Liver (tissue), 9 donors: ENCODE results near the gene MSH4. TPM values are rescaled to one million over a fixed set of nuclear protein-coding genes. Genes with fewer than 3 reads are reported as not detected.

Experiments used
- DNase-seq: peaks from one replicate; pipeline ENCODE4 v3.0.0-alpha.2; 2017; ENCODE audit warnings: low spot score
- H3K27ac ChIP-seq, 2 donors: one replicate each; pipeline ENCODE4 v1.7.0; 2013; ENCODE audit warnings: inconsistent platforms in 2 of 2, low read length in 2 of 2, control low read depth in 1 of 2, low read depth in 1 of 2, mild to moderate bottlenecking in 1 of 2
- H3K27me3 ChIP-seq, 4 donors: one replicate each; pipeline versions ENCODE4 v1.6.1 to v1.7.0; 2013; ENCODE audit warnings: low read length in 3 of 4, inconsistent platforms in 1 of 4, mild to moderate bottlenecking in 1 of 4, moderate library complexity in 1 of 4; ENCODE audit not compliant: control insufficient read depth in 4 of 4, insufficient read depth in 4 of 4
- H3K36me3 ChIP-seq, 4 donors: one replicate each; pipeline versions ENCODE4 v1.6.1 to v1.7.0; 2013; ENCODE audit warnings: low read length in 3 of 4, mild to moderate bottlenecking in 3 of 4, low read depth in 1 of 4, moderate library complexity in 1 of 4; ENCODE audit not compliant: control insufficient read depth in 4 of 4, insufficient read depth in 3 of 4
- H3K4me1 ChIP-seq, 4 donors: one replicate each; pipeline versions ENCODE4 v1.6.1 to v1.7.0; 2013; ENCODE audit warnings: low read length in 3 of 4, mild to moderate bottlenecking in 3 of 4, moderate library complexity in 1 of 4; ENCODE audit not compliant: control insufficient read depth in 4 of 4, insufficient read depth in 4 of 4
- H3K4me3 ChIP-seq, 3 donors: one replicate each; pipeline versions ENCODE4 v1.6.1 to v1.7.0; 2013; ENCODE audit warnings: low read length in 3 of 3, control low read depth in 1 of 3, low read depth in 1 of 3, mild to moderate bottlenecking in 1 of 3
- H3K9ac ChIP-seq, 2 donors: one replicate each; pipeline ENCODE4 v1.7.0; 2013; ENCODE audit warnings: low read length in 2 of 2, mild to moderate bottlenecking in 2 of 2, moderate library complexity in 2 of 2, control low read depth in 1 of 2, low read depth in 1 of 2
- H3K9me3 ChIP-seq, 4 donors: one replicate each; pipeline versions ENCODE4 v1.6.1 to v1.7.0; 2013; ENCODE audit warnings: low read length in 3 of 4; ENCODE audit not compliant: control insufficient read depth in 4 of 4
- ATF3 ChIP-seq: IDR thresholded peaks from 2 replicates; pipeline ENCODE4 v1.6.1; 2016; ENCODE audit warnings: antibody characterized with exemption
- CTCF ChIP-seq: fragments of 150-350 bp; IDR thresholded peaks from 2 replicates; pipeline ENCODE4 v1.5.1; 2017; ENCODE audit warnings: improper control_type of control experiment, low read depth, low read length; ENCODE audit not compliant: missing input control
- EGR1 ChIP-seq, 2 donors: IDR thresholded peaks; 2 replicates each; pipeline ENCODE4 v1.6.1; 2016 to 2018; ENCODE audit warnings: antibody characterized with exemption in 2 of 2, low read depth in 2 of 2
- FOXA1 ChIP-seq: IDR thresholded peaks from 2 replicates; pipeline ENCODE4 v1.6.1; 2016; ENCODE audit warnings: antibody characterized with exemption
- FOXA2 ChIP-seq: IDR thresholded peaks from 2 replicates; pipeline ENCODE4 v1.6.1; 2016; ENCODE audit warnings: antibody characterized with exemption
- GABPA ChIP-seq, 2 donors: IDR thresholded peaks in 1 of 2; conservative IDR thresholded peaks in 1 of 2; 2 replicates each; pipeline ENCODE4 v1.6.1; 2016; ENCODE audit warnings: antibody characterized with exemption in 2 of 2, mild to moderate bottlenecking in 1 of 2, moderate library complexity in 1 of 2
- HNF4A ChIP-seq, 2 donors: conservative IDR thresholded peaks; 2 replicates each; pipeline ENCODE4 v1.6.1; 2016; ENCODE audit warnings: antibody characterized with exemption in 2 of 2, mild to moderate bottlenecking in 2 of 2
- HNF4G ChIP-seq: IDR thresholded peaks from 2 replicates; pipeline ENCODE4 v1.6.1; 2016; ENCODE audit warnings: antibody characterized with exemption
- JUND ChIP-seq, 2 donors: IDR thresholded peaks; 2 replicates each; pipeline ENCODE4 v1.6.1; 2016; ENCODE audit warnings: antibody characterized with exemption in 2 of 2
- MAX ChIP-seq: IDR thresholded peaks from 2 replicates; pipeline ENCODE4 v1.6.1; 2016; ENCODE audit warnings: antibody characterized with exemption
- NR2F2 ChIP-seq: IDR thresholded peaks from 2 replicates; pipeline ENCODE4 v1.6.1; 2016; ENCODE audit warnings: antibody characterized with exemption
- RAD21 ChIP-seq, 2 donors: IDR thresholded peaks; 2 replicates each; pipeline ENCODE4 v1.6.1; 2016; ENCODE audit warnings: antibody characterized with exemption in 2 of 2, mild to moderate bottlenecking in 2 of 2
- REST ChIP-seq: IDR thresholded peaks from 2 replicates; pipeline ENCODE4 v1.6.1; 2016; ENCODE audit warnings: antibody characterized with exemption, mild to moderate bottlenecking
- RXRA ChIP-seq, 2 donors: IDR thresholded peaks; 2 replicates each; pipeline ENCODE4 v1.6.1; 2017 to 2018; ENCODE audit warnings: antibody characterized with exemption in 2 of 2, mild to moderate bottlenecking in 1 of 2
- SP1 ChIP-seq: IDR thresholded peaks from 2 replicates; pipeline ENCODE4 v1.6.1; 2018; ENCODE audit warnings: antibody characterized with exemption, mild to moderate bottlenecking
- TAF1 ChIP-seq: conservative IDR thresholded peaks from 2 replicates; pipeline ENCODE4 v1.6.1; 2016; ENCODE audit warnings: antibody characterized with exemption, mild to moderate bottlenecking
- YY1 ChIP-seq: IDR thresholded peaks from 2 replicates; pipeline ENCODE4 v1.6.1; 2016; ENCODE audit warnings: antibody characterized with exemption, mild to moderate bottlenecking
- ZBTB33 ChIP-seq: IDR thresholded peaks from 2 replicates; pipeline ENCODE4 v1.6.1; 2016; ENCODE audit warnings: antibody characterized with exemption
- WGBS: extraction: QIAGEN DNeasy Blood & Tissue Kit; methylation state at CpG from one replicate; pipeline ENCODE4 v1.1.7; 2013; 5-methylcytosine and 5-hydroxymethylcytosine counted together
- polyA plus RNA-seq, 2 donors: library from polyadenylated mRNA; stranded (reverse) in 1 of 2; unstranded in 1 of 2; fragments of 200-250 nt in 1 of 2; fragments of >200 nt in 1 of 2; fragmentation: Nextera tagmentation in 1 of 2; extraction: Ambion mirVana in 1 of 2; gene quantifications; one replicate each; pipeline versions ENCODE4 v1.2.1 to v1.2.3, GENCODE V29; 2013 to 2015
- total RNA-seq, 2 donors: library from RNA; depleted of rRNA; stranded (reverse); fragments of >200 nt; gene quantifications; one replicate each; pipeline ENCODE4 v1.2.3, GENCODE V29; 2014
- donor health status: healthy.
- donor health status: healthy.
- donor health status: healthy.
- donor health status: healthy.
- donor health status: healthy.

Gene MSH4
- total and polyA plus RNA-seq, 4 donors = 0.08 to 0.14 TPM; not detected in 2

- 95% methylated on average over 4 of the region's 4 CpGs for WGBS
- H3K36me3 ChIP-seq = peaks cover 11 to 49% (median 40%) of the 10 kb centered on the region in 4 donors
Observed at GRCh38 chr1:75795703-75796193, 934 bp upstream of the MSH4 start.

More at GRCh38 chr1:75795703-75796193, 934 bp upstream of the MSH4 start:
- peaks cover 2 to 5% (median 3%) of the 10 kb centered on the region in 4 donors for H3K4me1 ChIP-seq
- no peaks in the 10 kb centered on the region for H3K9me3 ChIP-seq
- H3K4me3 ChIP-seq = no peak overlapping the region
- no peaks in the 10 kb centered on the region for H3K27me3 ChIP-seq
- H3K27ac ChIP-seq = no peak overlapping the region
- no peak overlapping the region for H3K9ac ChIP-seq
- no peak for TF ChIP-seq NR2F2
- TF ChIP-seq RXRA (IDR thresholded peaks at IDR 0.05) = no peak
- no peak for TF ChIP-seq HNF4A (conservative IDR thresholded peaks at IDR 0.05)
- no peak for TF ChIP-seq YY1
- no peak for TF ChIP-seq FOXA1
- no peak for TF ChIP-seq TAF1
- TF ChIP-seq GABPA (IDR thresholded peaks at IDR 0.05 in 1 of 2, conservative IDR thresholded peaks at IDR 0.05 in 1 of 2) = no peak
- TF ChIP-seq MAX = no peak
- no peak for TF ChIP-seq ZBTB33
- no peak for TF ChIP-seq EGR1 (IDR thresholded peaks at IDR 0.05; ENCODE audit: low read depth in 2 of 2)
- no peak for TF ChIP-seq RAD21 (IDR thresholded peaks at IDR 0.05)
- no peak for TF ChIP-seq REST
- no peak for TF ChIP-seq HNF4G
- TF ChIP-seq JUND (IDR thresholded peaks at IDR 0.05) = no peak
- TF ChIP-seq ATF3 = no peak
- no peak for TF ChIP-seq FOXA2
- TF ChIP-seq CTCF = no peak
- TF ChIP-seq SP1 = no peak
- DNase-seq = no peak
